Adrenal gland (tissue), 12 donors: Measurements from ENCODE around the gene ASAH2. TPM values are rescaled to one million over a fixed set of nuclear protein-coding genes. Genes with fewer than 3 reads are reported as not detected.

Experiments
- DNase-seq, 7 donors: peaks; one replicate each; pipeline ENCODE4 v3.0.0-alpha.2; 2019 to 2020
- H3K27ac ChIP-seq, 5 donors: fragments of 200-600 bp; sonication (generic) in 4 of 5; 1 replicate in 3 of 5; 2 replicates in 2 of 5; pipeline versions ENCODE4 v1.5.1 to v1.8.0; 2016 to 2020; ENCODE audit warnings: mild to moderate bottlenecking in 1 of 5
- H3K27me3 ChIP-seq: fragments of 200-600 bp; 2 replicates; pipeline ENCODE4 v1.8.0; 2021
- H3K36me3 ChIP-seq, 2 donors: fragments of 200-600 bp; replicated peaks in 1 of 2; 1 replicate in 1 of 2; 2 replicates in 1 of 2; pipeline versions ENCODE4 v1.5.1 to v1.8.0; 2018 to 2022
- H3K4me1 ChIP-seq, 2 donors: fragments of 200-600 bp; replicated peaks in 1 of 2; 1 replicate in 1 of 2; 2 replicates in 1 of 2; pipeline versions ENCODE4 v1.5.1 to v1.8.0; 2018 to 2021
- H3K4me3 ChIP-seq, 4 donors: fragments of 200-600 bp; sonication (generic) in 3 of 4; one replicate each; pipeline ENCODE4 v1.5.1; 2016 to 2018
- H3K9me3 ChIP-seq, 3 donors: fragments of 200-600 bp; sonication (generic) in 1 of 3; replicated peaks in 1 of 3; 1 replicate in 2 of 3; 2 replicates in 1 of 3; pipeline versions ENCODE4 v1.5.1 to v1.8.0; 2016 to 2021
- CTCF ChIP-seq, 6 experiments: fragments of 450-650 bp in 4 of 6; fragments of 200-600 bp in 2 of 6; sonication (generic) in 1 of 6; IDR thresholded peaks; 1 replicate in 5 of 6; 2 replicates in 1 of 6; pipeline versions ENCODE4 v1.5.1 to v1.8.0; 2016 to 2021; ENCODE audit warnings: antibody characterized with exemption in 6 of 6, mild to moderate bottlenecking in 2 of 6, moderate library complexity in 1 of 6
- POLR2A ChIP-seq, 2 donors: fragments of 450-650 bp; IDR thresholded peaks; one replicate each; pipeline ENCODE4 v1.6.1; 2017; ENCODE audit warnings: antibody characterized with exemption in 2 of 2, mild to moderate bottlenecking in 2 of 2, moderate library complexity in 1 of 2
- WGBS, 4 donors: extraction: QIAGEN DNeasy Blood & Tissue Kit in 2 of 4; methylation state at CpG; one replicate each; pipeline versions ENCODE4 v1.1.5 to v1.1.7; 2013 to 2017; 5-methylcytosine and 5-hydroxymethylcytosine counted together
- intact Hi-C, 2 donors: fragments of 100-400 bp; cut with DNase I; formaldehyde crosslinking; loops; one replicate each; pipeline versions ENCODE4 v1.14.1 to v1.15.0; 2022 to 2023
- polyA plus RNA-seq, 3 donors: library from polyadenylated mRNA; stranded (reverse); fragments of 200-250 nt in 2 of 3; fragments of 350-450 nt in 1 of 3; fragmentation: Illumina TruSeq in 1 of 3; extraction: RNeasy Lipid Tissue Mini Kit (QIAGEN cat#74804) in 1 of 3; gene quantifications; one replicate each; pipeline ENCODE4 v1.2.3, GENCODE V29; 2013 to 2014
- total RNA-seq, 9 donors: library from RNA; depleted of rRNA in 4 of 9; stranded (reverse); fragments of >200 nt in 4 of 9; fragments of 120-200 nt in 1 of 9; fragmentation: NEBNext Ultra II Directional in 1 of 9; extraction: Animal tissue kit (Norgen Biotek cat#: 25700) in 1 of 9; gene quantifications; one replicate each; pipeline versions ENCODE4 v1.1.0 to v1.2.4, GENCODE V29; 2013 to 2023
- donor health status: healthy with polysubstance abuse.
- donor health status: Bipolar disorder and iron deficiency.
- donor health status: DM: yes; HTN: yes; CAD: no.
- donor health status: DM: no; HTN: no; CAD: no.
- donor health status: DM: no; HTN: no; CAD: no.
- donor health status: DM: yes; HTN: yes; CAD: no.

ASAH2 gene
- total and polyA plus RNA-seq, 12 donors: 0.13 to 8.7 (median 1.4) TPM

- H3K36me3 ChIP-seq: no peaks in the 10 kb centered on the region
- no peak for TF ChIP-seq CTCF (IDR thresholded peaks at IDR 0.05)
- TF ChIP-seq POLR2A (IDR thresholded peaks at IDR 0.05): no peak
- H3K4me3 ChIP-seq: no peak overlapping the region
- no peak for DNase-seq
- H3K27ac ChIP-seq: no peak overlapping the region
- peaks cover 4% of the 10 kb centered on the region for H3K27me3 ChIP-seq
- no peaks in the 10 kb centered on the region for H3K9me3 ChIP-seq
- no peaks in the 10 kb centered on the region for H3K4me1 ChIP-seq
- intact Hi-C loops: no loop called here
- WGBS, 4 donors: 69 to 80% (median 76%) methylated on average over 3 of the region's 3 CpGs
Observed at GRCh38 chr10:50211670-50212069, 39.6 kb downstream of the ASAH2 start.

GRCh38 chr10:50210876-50211275 lies 40.4 kb downstream of the ASAH2 start:
- DNase-seq: no peak
- no peak overlapping the region for H3K27ac ChIP-seq
- no peaks in the 10 kb centered on the region for H3K4me1 ChIP-seq
- no peak for TF ChIP-seq POLR2A (IDR thresholded peaks at IDR 0.05)
- no peak for TF ChIP-seq CTCF (IDR thresholded peaks at IDR 0.05)
- intact Hi-C loops: no loop called here
- H3K36me3 ChIP-seq: no peaks in the 10 kb centered on the region
- no peak overlapping the region for H3K4me3 ChIP-seq
- peaks cover 6% of the 10 kb centered on the region for H3K27me3 ChIP-seq
- H3K9me3 ChIP-seq: no peaks in the 10 kb centered on the region

Other genes starting within 250 kb of the ASAH2 start
- 10 to 100 TPM; 23.3 to 55.1 (median 45.6) TPM for gene WASHC2A, start 183.6 kb downstream of the ASAH2 start, total RNA-seq
- gene WASHC2A, start 183.6 kb downstream of the ASAH2 start, polyA plus RNA-seq: 10 to 100 TPM; 25.1 to 46.0 (median 37.0) TPM